ENCODE measurements around the gene HSD17B10. TPM values are rescaled to one million over a fixed set of nuclear protein-coding genes. Genes with fewer than 3 reads are reported as not detected.

HSD17B10 gene
- total and polyA plus RNA-seq, 2 experiments from 2014 or later: 66.1 to 95.9 TPM

DNA sequence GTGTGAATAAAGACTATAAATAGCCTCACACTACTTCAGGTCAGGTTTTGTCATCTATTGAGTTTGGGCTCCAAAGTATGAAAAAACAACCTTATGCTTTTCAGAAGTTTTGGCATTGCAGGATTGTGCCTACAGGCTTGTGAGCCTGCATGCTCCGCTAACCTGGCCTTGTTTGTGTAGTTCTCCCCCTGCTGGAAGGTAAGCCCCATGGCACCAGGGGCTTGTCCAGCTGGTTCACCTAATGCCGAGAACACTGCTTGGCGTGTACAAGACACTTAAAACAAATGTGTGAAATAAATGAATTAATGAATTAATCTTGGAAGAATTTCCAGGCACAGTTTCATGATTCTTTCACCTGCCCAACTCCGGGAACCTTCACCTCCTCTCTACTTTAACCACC lies 1.8 kb upstream of the HSD17B10 start:
- Histone ChIP-seq H3K27ac (no peak overlapping the region), H3K4me1 (ENCODE audit: insufficient read depth) (peaks cover 2% of the 10 kb centered on the region), H3K9me3 (ENCODE audit: low read depth) (no peaks in the 10 kb centered on the region), H3K36me3 (replicated peaks; ENCODE audit: insufficient read depth, low read depth) (no peaks in the 10 kb centered on the region), H2AFZ (no peak overlapping the region), H3K27me3 (no peaks in the 10 kb centered on the region), H3K79me2 (peaks cover 10% of the 10 kb centered on the region), H4K20me1 (ENCODE audit: insufficient read depth, poor library complexity, severe bottlenecking) (no peaks in the 10 kb centered on the region), H3K4me3 (no peak overlapping the region), H3K9me2 (replicated peaks; ENCODE audit: insufficient read depth) (no peaks in the 10 kb centered on the region), H3K4me2 (no peak overlapping the region)
- WGBS (ENCODE audit: low lambda C conversion rate, missing lambda C conversion rate): 50% methylated on average over 4 of the region's 4 CpGs
- TF ChIP-seq CTCF (IDR thresholded peaks at IDR 0.05; ENCODE audit: poor library complexity) (peak; percentile 60), EZH2phosphoT487 (IDR thresholded peaks at IDR 0.05; ENCODE audit: low read depth, severe bottlenecking, unreplicated experiment) (no peak)
- DNase-seq (ENCODE audit: low spot score): peak; percentile 71

DNA sequence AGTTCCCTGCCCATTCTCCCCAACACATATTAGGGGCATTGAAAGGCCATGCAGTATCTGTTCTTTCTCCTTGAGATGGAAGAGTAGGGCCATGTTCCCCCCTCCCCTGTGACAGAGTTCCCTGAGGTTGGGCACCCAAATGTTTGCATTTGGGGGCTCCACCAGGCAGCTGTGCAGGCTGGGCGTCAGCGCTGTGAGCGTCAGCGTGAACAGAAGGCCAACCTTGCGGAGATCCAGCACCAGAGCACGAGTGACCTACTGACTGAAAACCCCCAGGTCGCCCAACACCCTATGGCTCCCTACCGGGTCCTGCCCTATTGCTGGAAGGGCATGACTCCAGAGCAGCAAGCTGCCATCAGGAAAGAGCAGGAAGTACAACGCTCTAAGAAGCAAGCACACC lies 3.9 kb downstream of the HSD17B10 start:
- no peak overlapping the region for H3K4me2 ChIP-seq
- H3K36me3 ChIP-seq (replicated peaks; ENCODE audit: insufficient read depth, low read depth): no peaks in the 10 kb centered on the region
- H4K20me1 ChIP-seq (ENCODE audit: insufficient read depth, poor library complexity, severe bottlenecking): no peaks in the 10 kb centered on the region
- TF ChIP-seq EZH2phosphoT487 (IDR thresholded peaks at IDR 0.05; ENCODE audit: low read depth, severe bottlenecking, unreplicated experiment): no peak
- TF ChIP-seq EZH2 (IDR thresholded peaks at IDR 0.05; ENCODE audit: borderline replicate concordance): no peak
- no peak for TF ChIP-seq CTCF (IDR thresholded peaks at IDR 0.05; ENCODE audit: poor library complexity)
- H3K27me3 ChIP-seq: no peaks in the 10 kb centered on the region
- H3K9me2 ChIP-seq (replicated peaks; ENCODE audit: insufficient read depth): no peaks in the 10 kb centered on the region
- H2AFZ ChIP-seq: no peak overlapping the region
- H3K4me3 ChIP-seq: no peak overlapping the region
- no peaks in the 10 kb centered on the region for H3K4me1 ChIP-seq (ENCODE audit: insufficient read depth)
- 80% methylated on average over 9 of the region's 9 CpGs for WGBS (ENCODE audit: low lambda C conversion rate, missing lambda C conversion rate)
- no peak for DNase-seq (ENCODE audit: low spot score)
- H3K9me3 ChIP-seq (ENCODE audit: low read depth): no peaks in the 10 kb centered on the region
- no peak overlapping the region for H3K27ac ChIP-seq
- peaks cover 10% of the 10 kb centered on the region for H3K79me2 ChIP-seq

GRCh38 chrX:53429755-53430154 lies 4.4 kb downstream of the HSD17B10 start:
- no peaks in the 10 kb centered on the region for H3K36me3 ChIP-seq (replicated peaks; ENCODE audit: insufficient read depth, low read depth)
- TF ChIP-seq EZH2 (IDR thresholded peaks at IDR 0.05; ENCODE audit: borderline replicate concordance) (no peak), EZH2phosphoT487 (IDR thresholded peaks at IDR 0.05; ENCODE audit: low read depth, severe bottlenecking, unreplicated experiment) (no peak), CTCF (IDR thresholded peaks at IDR 0.05; ENCODE audit: poor library complexity) (no peak)
- 92% methylated on average over 8 of the region's 8 CpGs for WGBS (ENCODE audit: low lambda C conversion rate, missing lambda C conversion rate)

GRCh38 chrX:53422861-53423306 lies 11.3 kb downstream of the HSD17B10 start, which contains the start of gene RIBC1:
TSS of gene RIBC1 (plus strand) at chrX:53422873. CDS start at chrX:53426277, 3,404 bp downstream.
- no peak for TF ChIP-seq EZH2 (IDR thresholded peaks at IDR 0.05; ENCODE audit: borderline replicate concordance)
- TF ChIP-seq EZH2phosphoT487 (IDR thresholded peaks at IDR 0.05; ENCODE audit: low read depth, severe bottlenecking, unreplicated experiment): no peak
- no peak for TF ChIP-seq CTCF (IDR thresholded peaks at IDR 0.05; ENCODE audit: poor library complexity)

More at GRCh38 chrX:53429755-53430154, 4.4 kb downstream of the HSD17B10 start:
- no peak overlapping the region for H2AFZ ChIP-seq
- H3K4me3 ChIP-seq: no peak overlapping the region
- no peak for DNase-seq (ENCODE audit: low spot score)
- H3K27me3 ChIP-seq: no peaks in the 10 kb centered on the region
- no peak overlapping the region for H3K4me2 ChIP-seq
- H3K27ac ChIP-seq: no peak overlapping the region
- no peaks in the 10 kb centered on the region for H3K9me2 ChIP-seq (replicated peaks; ENCODE audit: insufficient read depth)
- peaks cover 10% of the 10 kb centered on the region for H3K79me2 ChIP-seq
- no peaks in the 10 kb centered on the region for H4K20me1 ChIP-seq (ENCODE audit: insufficient read depth, poor library complexity, severe bottlenecking)
- H3K9me3 ChIP-seq (ENCODE audit: low read depth): no peaks in the 10 kb centered on the region
- H3K4me1 ChIP-seq (ENCODE audit: insufficient read depth): no peaks in the 10 kb centered on the region

More at GRCh38 chrX:53422861-53423306, 11.3 kb downstream of the HSD17B10 start, which contains the start of gene RIBC1:
- WGBS (ENCODE audit: low lambda C conversion rate, missing lambda C conversion rate): 40% methylated on average over 17 of the region's 17 CpGs
- Histone ChIP-seq H4K20me1 (ENCODE audit: insufficient read depth, poor library complexity, severe bottlenecking) (peaks cover 12% of the 10 kb centered on the region), H3K27ac (peak within 1 kb of the TSS; percentile 94), H3K36me3 (replicated peaks; ENCODE audit: insufficient read depth, low read depth) (no peaks in the 10 kb centered on the region), H3K4me3 (peak within 1 kb of the TSS; percentile 98), H3K79me2 (peaks cover 36% of the 10 kb centered on the region), H2AFZ (peak within 1 kb of the TSS; percentile 74), H3K4me1 (ENCODE audit: insufficient read depth) (peaks cover 5% of the 10 kb centered on the region), H3K27me3 (no peaks in the 10 kb centered on the region), H3K9me3 (ENCODE audit: low read depth) (no peaks in the 10 kb centered on the region), H3K4me2 (peak within 1 kb of the TSS; percentile 89), H3K9me2 (replicated peaks; ENCODE audit: insufficient read depth) (no peaks in the 10 kb centered on the region)
- DNase-seq (ENCODE audit: low spot score): no peak
